ENCODE data around the gene CDK12.

GRCh38 chr17:39531252-39531651 is 70.0 kb downstream of the CDK12 start:
- TF ChIP-seq RFX5 (IDR thresholded peaks at IDR 0.05; ENCODE audit: low read length), result no peak
- TF ChIP-seq, protein P1, sequence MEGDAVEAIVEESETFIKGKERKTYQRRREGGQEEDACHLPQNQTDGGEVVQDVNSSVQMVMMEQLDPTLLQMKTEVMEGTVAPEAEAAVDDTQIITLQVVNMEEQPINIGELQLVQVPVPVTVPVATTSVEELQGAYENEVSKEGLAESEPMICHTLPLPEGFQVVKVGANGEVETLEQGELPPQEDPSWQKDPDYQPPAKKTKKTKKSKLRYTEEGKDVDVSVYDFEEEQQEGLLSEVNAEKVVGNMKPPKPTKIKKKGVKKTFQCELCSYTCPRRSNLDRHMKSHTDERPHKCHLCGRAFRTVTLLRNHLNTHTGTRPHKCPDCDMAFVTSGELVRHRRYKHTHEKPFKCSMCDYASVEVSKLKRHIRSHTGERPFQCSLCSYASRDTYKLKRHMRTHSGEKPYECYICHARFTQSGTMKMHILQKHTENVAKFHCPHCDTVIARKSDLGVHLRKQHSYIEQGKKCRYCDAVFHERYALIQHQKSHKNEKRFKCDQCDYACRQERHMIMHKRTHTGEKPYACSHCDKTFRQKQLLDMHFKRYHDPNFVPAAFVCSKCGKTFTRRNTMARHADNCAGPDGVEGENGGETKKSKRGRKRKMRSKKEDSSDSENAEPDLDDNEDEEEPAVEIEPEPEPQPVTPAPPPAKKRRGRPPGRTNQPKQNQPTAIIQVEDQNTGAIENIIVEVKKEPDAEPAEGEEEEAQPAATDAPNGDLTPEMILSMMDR (IDR thresholded peaks at IDR 0.05), result no peak
- TF ChIP-seq EZH2phosphoT487 (IDR thresholded peaks at IDR 0.05; ENCODE audit: borderline replicate concordance, low read depth), result no peak
- no peak for TF ChIP-seq ZBTB33 (IDR thresholded peaks at IDR 0.05; ENCODE audit: borderline replicate concordance, low read depth)
- TF ChIP-seq, protein P2, sequence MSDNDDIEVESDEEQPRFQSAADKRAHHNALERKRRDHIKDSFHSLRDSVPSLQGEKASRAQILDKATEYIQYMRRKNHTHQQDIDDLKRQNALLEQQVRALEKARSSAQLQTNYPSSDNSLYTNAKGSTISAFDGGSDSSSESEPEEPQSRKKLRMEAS (IDR thresholded peaks at IDR 0.05; ENCODE audit: low read depth), result no peak
- no peak for TF ChIP-seq POLR2AphosphoS5 (IDR thresholded peaks at IDR 0.05; ENCODE audit: low read depth, low read length)
- TF ChIP-seq EP300 (IDR thresholded peaks at IDR 0.05; ENCODE audit: borderline replicate concordance in 1 of 2, low read depth in 1 of 2, low read length in 1 of 2), result no peak
- TF ChIP-seq TCF12 (IDR thresholded peaks at IDR 0.05), result no peak
- TF ChIP-seq CHD2 (IDR thresholded peaks at IDR 0.05; ENCODE audit: low read length, partially characterized antibody), result no peak
- TF ChIP-seq NRF1 (IDR thresholded peaks at IDR 0.05; ENCODE audit: low read depth, low read length), result no peak
- TF ChIP-seq RXRA (IDR thresholded peaks at IDR 0.05; ENCODE audit: borderline replicate concordance, low read depth), result no peak

All from SK-N-SH (cell line).